Iris pigment epithelial cell (primary cell): ENCODE measurements around the gene HIGD1C.

Experiments used
- DNase-seq: peaks from one replicate; pipeline ENCODE4 v3.0.0-alpha.2; 2011; ENCODE audit warnings: low read depth

Gene HIGD1C

GRCh38 chr12:51018956-51019355, 66.6 kb downstream of the HIGD1C start:
- no peak for DNase-seq

GRCh38 chr12:51019927-51020326, 67.6 kb downstream of the HIGD1C start:
- no peak for DNase-seq
